ENCODE results near the gene NAV3. TPM values are rescaled to one million over a fixed set of nuclear protein-coding genes. Genes with fewer than 3 reads are reported as not detected.

NAV3 gene
- total RNA-seq, 1 donor from 2014 or later: 11.4 TPM

- Mint-ChIP-seq H3K4me3 (no peak overlapping the region), H3K36me3 (no peaks in the 10 kb centered on the region), H3K27ac (peak overlapping the region; percentile 19), H3K9me3 (no peaks in the 10 kb centered on the region), H3K4me1 (peaks cover 15% of the 10 kb centered on the region), H3K27me3 (ENCODE audit: insufficient read depth, low read depth) (no peaks in the 10 kb centered on the region)
- Histone ChIP-seq H2AFZ (replicated peaks) (peak overlapping the region; percentile 9), H3K79me2 (ENCODE audit: low read depth) (no peaks in the 10 kb centered on the region), H3K27ac (peak overlapping the region; percentile 77), H4K20me1 (ENCODE audit: low read depth) (no peaks in the 10 kb centered on the region), H3K9me3 (ENCODE audit: low read depth) (no peaks in the 10 kb centered on the region), H3K27me3 (no peaks in the 10 kb centered on the region), H3F3A (ENCODE audit: low read depth) (peaks cover 11% of the 10 kb centered on the region), H3K9ac (no peak overlapping the region), H3K36me3 (no peaks in the 10 kb centered on the region), H3K4me2 (peak overlapping the region; percentile 65), H3K4me1 (peaks cover 37% of the 10 kb centered on the region), H3K4me3 (peak overlapping the region; percentile 18)
- no peak for TF ChIP-seq EZH2phosphoT487 (IDR thresholded peaks at IDR 0.05)
- no peak for TF ChIP-seq EZH2 (IDR thresholded peaks at IDR 0.05)
- no peak for TF ChIP-seq CTCF (IDR thresholded peaks at IDR 0.05)
- DNase-seq (ENCODE audit: low spot score): peak; percentile 75
Measured at GRCh38 chr12:78018171-78018910, 187.6 kb downstream of the NAV3 start.

- Histone ChIP-seq H3K4me1 (peaks cover 37% of the 10 kb centered on the region), H3K27ac (peak overlapping the region; percentile 27), H3K9me3 (ENCODE audit: low read depth) (no peaks in the 10 kb centered on the region), H3K4me2 (peak overlapping the region; percentile 65), H3K4me3 (peak overlapping the region; percentile 18), H3K79me2 (ENCODE audit: low read depth) (no peaks in the 10 kb centered on the region), H3K27me3 (no peaks in the 10 kb centered on the region), H2AFZ (replicated peaks) (no peak overlapping the region), H4K20me1 (ENCODE audit: low read depth) (no peaks in the 10 kb centered on the region), H3K36me3 (no peaks in the 10 kb centered on the region), H3F3A (ENCODE audit: low read depth) (peaks cover 11% of the 10 kb centered on the region), H3K9ac (no peak overlapping the region)
- Mint-ChIP-seq H3K4me1 (peaks cover 15% of the 10 kb centered on the region), H3K4me3 (no peak overlapping the region), H3K27me3 (ENCODE audit: insufficient read depth, low read depth) (no peaks in the 10 kb centered on the region), H3K36me3 (no peaks in the 10 kb centered on the region), H3K27ac (peak overlapping the region; percentile 19), H3K9me3 (no peaks in the 10 kb centered on the region)
- no peak for TF ChIP-seq EZH2 (IDR thresholded peaks at IDR 0.05)
- TF ChIP-seq EZH2phosphoT487 (IDR thresholded peaks at IDR 0.05): no peak
- TF ChIP-seq CTCF (IDR thresholded peaks at IDR 0.05): no peak
- no peak for DNase-seq (ENCODE audit: low spot score)
Measured at GRCh38 chr12:78018939-78019338, 188.2 kb downstream of the NAV3 start.

- Histone ChIP-seq H3K79me2 (ENCODE audit: low read depth) (no peaks in the 10 kb centered on the region), H3K9me3 (ENCODE audit: low read depth) (no peaks in the 10 kb centered on the region)
Measured at GRCh38 chr12:78028426-78028825, 197.7 kb downstream of the NAV3 start.

More at GRCh38 chr12:78028426-78028825, 197.7 kb downstream of the NAV3 start:
- H3K36me3 ChIP-seq: no peaks in the 10 kb centered on the region
- no peak overlapping the region for H3K4me3 ChIP-seq
- no peaks in the 10 kb centered on the region for H4K20me1 ChIP-seq (ENCODE audit: low read depth)
- Mint-ChIP-seq H3K36me3 (peaks cover 7% of the 10 kb centered on the region), H3K4me3 (no peak overlapping the region), H3K4me1 (no peaks in the 10 kb centered on the region), H3K9me3 (no peaks in the 10 kb centered on the region), H3K27me3 (ENCODE audit: insufficient read depth, low read depth) (no peaks in the 10 kb centered on the region), H3K27ac (no peak overlapping the region)
- TF ChIP-seq EZH2phosphoT487 (IDR thresholded peaks at IDR 0.05) (no peak), CTCF (IDR thresholded peaks at IDR 0.05) (no peak), EZH2 (IDR thresholded peaks at IDR 0.05) (no peak)
- H3K4me2 ChIP-seq: no peak overlapping the region
- H3K4me1 ChIP-seq: no peaks in the 10 kb centered on the region
- H3K9ac ChIP-seq: no peak overlapping the region
- no peaks in the 10 kb centered on the region for H3K27me3 ChIP-seq
- no peaks in the 10 kb centered on the region for H3F3A ChIP-seq (ENCODE audit: low read depth)
- no peak for DNase-seq (ENCODE audit: low spot score)
- no peak overlapping the region for H2AFZ ChIP-seq (replicated peaks)
- no peak overlapping the region for H3K27ac ChIP-seq

All from neural progenitor cell (in vitro differentiated cells).